ENCODE results near the gene ADARB1.

DNA sequence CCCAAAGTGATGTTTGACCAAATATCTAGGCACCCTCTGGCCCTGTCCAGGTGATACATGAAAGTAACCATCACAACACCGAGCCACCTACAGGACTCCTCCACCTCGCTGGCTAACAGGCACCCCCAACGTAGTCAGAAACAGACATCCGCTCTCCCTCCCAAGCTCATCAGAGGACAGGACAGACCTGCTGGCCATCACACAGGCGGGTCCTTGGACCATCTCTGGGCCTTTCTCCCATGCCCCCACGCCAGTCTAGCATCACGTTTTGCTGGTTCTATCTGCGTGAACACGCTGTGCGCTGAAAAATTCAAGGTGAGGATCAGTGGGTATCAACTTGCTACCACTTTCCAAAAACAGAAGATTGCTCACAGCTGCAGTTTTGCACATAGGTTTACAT is 21.4 kb upstream of the ADARB1 start:
- TF ChIP-seq CEBPB (IDR thresholded peaks at IDR 0.05; ENCODE audit: low read depth, low read length) = no peak
- TF ChIP-seq POLR2A (IDR thresholded peaks at IDR 0.05; ENCODE audit: low read depth, low read length) = no peak
- TF ChIP-seq, protein P1, sequence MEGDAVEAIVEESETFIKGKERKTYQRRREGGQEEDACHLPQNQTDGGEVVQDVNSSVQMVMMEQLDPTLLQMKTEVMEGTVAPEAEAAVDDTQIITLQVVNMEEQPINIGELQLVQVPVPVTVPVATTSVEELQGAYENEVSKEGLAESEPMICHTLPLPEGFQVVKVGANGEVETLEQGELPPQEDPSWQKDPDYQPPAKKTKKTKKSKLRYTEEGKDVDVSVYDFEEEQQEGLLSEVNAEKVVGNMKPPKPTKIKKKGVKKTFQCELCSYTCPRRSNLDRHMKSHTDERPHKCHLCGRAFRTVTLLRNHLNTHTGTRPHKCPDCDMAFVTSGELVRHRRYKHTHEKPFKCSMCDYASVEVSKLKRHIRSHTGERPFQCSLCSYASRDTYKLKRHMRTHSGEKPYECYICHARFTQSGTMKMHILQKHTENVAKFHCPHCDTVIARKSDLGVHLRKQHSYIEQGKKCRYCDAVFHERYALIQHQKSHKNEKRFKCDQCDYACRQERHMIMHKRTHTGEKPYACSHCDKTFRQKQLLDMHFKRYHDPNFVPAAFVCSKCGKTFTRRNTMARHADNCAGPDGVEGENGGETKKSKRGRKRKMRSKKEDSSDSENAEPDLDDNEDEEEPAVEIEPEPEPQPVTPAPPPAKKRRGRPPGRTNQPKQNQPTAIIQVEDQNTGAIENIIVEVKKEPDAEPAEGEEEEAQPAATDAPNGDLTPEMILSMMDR (conservative IDR thresholded peaks at IDR 0.05; ENCODE audit: low read depth, low read length) = no peak
- no peak for TF ChIP-seq MXI1 (IDR thresholded peaks at IDR 0.05; ENCODE audit: borderline replicate concordance, low read depth, low read length)
- TF ChIP-seq USF2 (IDR thresholded peaks at IDR 0.05; ENCODE audit: low read depth, low read length) = no peak
- TF ChIP-seq SMC3 (IDR thresholded peaks at IDR 0.05; ENCODE audit: low read depth, low read length) = no peak
- no peak for TF ChIP-seq RAD21 (IDR thresholded peaks at IDR 0.05; ENCODE audit: low read length)
- TF ChIP-seq RCOR1 (IDR thresholded peaks at IDR 0.05; ENCODE audit: insufficient replicate concordance, low read length) = no peak
- no peak for TF ChIP-seq FOS (IDR thresholded peaks at IDR 0.05; ENCODE audit: low read depth, low read length)
- TF ChIP-seq, protein P2, sequence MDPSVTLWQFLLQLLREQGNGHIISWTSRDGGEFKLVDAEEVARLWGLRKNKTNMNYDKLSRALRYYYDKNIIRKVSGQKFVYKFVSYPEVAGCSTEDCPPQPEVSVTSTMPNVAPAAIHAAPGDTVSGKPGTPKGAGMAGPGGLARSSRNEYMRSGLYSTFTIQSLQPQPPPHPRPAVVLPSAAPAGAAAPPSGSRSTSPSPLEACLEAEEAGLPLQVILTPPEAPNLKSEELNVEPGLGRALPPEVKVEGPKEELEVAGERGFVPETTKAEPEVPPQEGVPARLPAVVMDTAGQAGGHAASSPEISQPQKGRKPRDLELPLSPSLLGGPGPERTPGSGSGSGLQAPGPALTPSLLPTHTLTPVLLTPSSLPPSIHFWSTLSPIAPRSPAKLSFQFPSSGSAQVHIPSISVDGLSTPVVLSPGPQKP (IDR thresholded peaks at IDR 0.05; ENCODE audit: borderline replicate concordance, low read depth, low read length) = no peak
- TF ChIP-seq MAFK (IDR thresholded peaks at IDR 0.05; ENCODE audit: low read depth, low read length) = no peak

All from IMR-90 (cell line).